ENCODE measurements around the gene KCNJ11. TPM values are rescaled to one million over a fixed set of nuclear protein-coding genes. Genes with fewer than 3 reads are reported as not detected.

Gene KCNJ11
- total and polyA plus RNA-seq, 2 donors: 0.34 to 1.4 TPM

DNA sequence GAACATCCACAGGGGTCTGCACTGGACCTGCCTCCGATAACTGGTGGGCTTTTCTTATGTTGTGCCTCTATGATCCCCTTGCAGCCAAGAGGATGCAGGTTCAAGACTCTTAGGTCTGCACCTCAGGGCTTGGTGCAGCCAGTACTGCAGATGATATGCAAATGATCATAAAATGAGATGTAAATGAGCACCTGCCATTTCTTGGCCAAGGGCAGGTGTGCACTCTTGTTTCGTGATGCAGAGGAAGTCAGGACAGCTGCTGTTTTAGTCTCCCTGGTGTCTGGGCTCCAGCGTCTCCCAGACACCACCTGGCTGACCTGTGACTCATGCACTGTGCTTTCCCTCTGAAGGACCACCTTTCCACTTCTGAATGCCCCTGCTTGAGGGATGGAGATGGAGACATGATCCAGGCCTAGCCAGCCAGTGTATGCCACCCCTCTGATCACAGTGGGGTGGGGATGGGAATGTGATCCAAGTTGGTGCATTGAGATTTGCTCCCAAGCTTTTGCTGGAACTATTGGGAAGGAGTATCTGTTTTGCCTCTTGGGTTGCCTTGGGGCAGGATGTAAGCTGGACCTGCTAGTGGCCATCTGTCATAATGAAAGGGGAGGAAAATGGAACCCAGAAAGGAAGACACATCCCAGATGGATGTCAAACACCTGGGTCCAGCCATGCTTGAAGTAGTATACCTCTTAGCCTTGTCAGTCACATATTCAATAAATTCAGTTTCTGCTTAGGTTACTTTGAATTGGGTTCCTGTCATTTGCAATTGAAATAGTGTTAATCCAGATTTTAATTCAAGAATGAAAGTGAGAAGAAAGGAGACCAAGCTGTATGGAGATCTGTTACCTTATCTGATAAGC is 3.3 kb upstream of the KCNJ11 start:
- Histone ChIP-seq H3K36me3 (ENCODE audit: insufficient read depth) (no peaks in the 10 kb centered on the region), H3K4me3 (ENCODE audit: low read depth, low read length) (no peak overlapping the region), H3K4me1 (ENCODE audit: insufficient read depth) (no peaks in the 10 kb centered on the region), H3K27ac (ENCODE audit: low read depth) (no peak overlapping the region)
- WGBS: 80% methylated on average over 3 of the region's 3 CpGs
- DNase-seq (ENCODE audit: extremely low spot score): no peak

DNA sequence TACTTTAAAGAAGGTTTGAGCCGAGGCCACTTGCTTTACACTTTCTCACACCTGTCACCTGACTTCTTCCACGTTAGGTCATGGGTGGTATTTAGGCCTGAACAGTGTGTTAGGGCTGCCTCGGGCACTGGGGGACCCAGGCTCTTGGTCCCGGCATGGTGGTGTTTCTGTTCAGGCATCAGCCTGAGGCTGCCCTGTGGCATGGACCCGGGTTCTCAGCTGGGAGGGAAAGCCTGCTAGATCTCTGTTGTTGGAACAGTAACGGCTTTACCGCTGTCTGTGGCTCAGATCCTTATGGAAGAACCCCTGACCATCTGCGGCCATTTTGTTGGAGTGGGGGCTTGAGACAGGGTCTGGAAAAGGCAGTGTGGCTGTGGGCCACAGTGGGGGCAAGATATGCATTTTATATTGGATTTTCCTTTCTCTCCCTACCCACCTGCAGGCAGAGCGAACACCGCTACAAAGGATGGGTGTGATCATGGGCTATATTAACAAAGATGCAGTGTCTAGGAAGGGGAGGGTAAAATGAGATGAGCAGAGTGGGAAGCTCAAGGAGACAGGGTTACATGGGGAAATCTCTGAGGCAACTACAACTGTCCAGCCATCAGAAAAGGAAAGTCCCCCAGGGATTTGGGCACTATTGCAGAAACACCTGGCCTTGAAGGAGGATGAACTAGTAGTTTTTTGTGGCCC is 1.6 kb upstream of the KCNJ11 start:
- H3K4me1 ChIP-seq (ENCODE audit: insufficient read depth): no peaks in the 10 kb centered on the region
- no peak overlapping the region for H3K27ac ChIP-seq (ENCODE audit: low read depth)
- DNase-seq (ENCODE audit: extremely low spot score): no peak
- 58% methylated on average over 10 of the region's 10 CpGs for WGBS
- H3K36me3 ChIP-seq (ENCODE audit: insufficient read depth): no peaks in the 10 kb centered on the region
- H3K4me3 ChIP-seq (ENCODE audit: low read depth, low read length): no peak overlapping the region

DNA sequence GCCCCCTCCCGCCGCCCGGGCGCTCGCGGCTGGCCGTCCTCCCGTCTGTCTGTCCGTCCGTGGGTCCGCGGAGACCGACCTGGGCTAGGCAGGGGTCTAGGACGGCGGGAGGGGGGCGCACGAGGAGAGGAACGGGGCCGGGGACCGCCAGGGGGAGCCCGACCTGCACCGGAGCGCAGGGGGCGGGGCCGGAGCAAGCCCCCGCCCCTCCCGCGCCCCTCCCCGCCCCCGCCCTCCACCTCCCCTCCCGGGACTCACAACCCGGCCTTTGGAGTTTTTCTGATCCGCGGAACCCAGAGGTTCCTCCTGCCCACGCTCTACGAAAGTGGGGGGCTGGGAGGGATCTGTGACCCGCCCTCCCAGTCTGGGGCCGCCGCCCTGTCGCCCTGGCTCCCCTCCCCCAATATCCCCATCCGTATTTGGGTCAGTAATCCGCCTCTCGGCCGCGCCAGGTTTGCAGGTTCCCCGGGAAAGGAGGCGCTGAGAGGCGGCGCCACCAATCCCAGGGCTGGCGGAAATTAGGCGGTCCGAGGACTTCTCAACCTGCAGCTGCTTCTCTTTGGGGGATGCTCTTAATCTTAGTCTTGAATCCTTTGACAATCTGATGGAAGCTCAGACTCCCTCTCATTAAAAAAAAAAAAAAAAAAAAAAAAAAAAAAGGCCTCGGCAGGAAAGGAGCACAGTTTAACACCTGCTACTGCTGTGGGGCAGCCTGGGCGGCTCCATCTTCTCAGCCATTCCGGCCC is 925 bp upstream of the KCNJ11 start:
- Histone ChIP-seq H3K27ac (ENCODE audit: low read depth) (no peak overlapping the region), H3K36me3 (ENCODE audit: insufficient read depth) (no peaks in the 10 kb centered on the region), H3K4me1 (ENCODE audit: insufficient read depth) (no peaks in the 10 kb centered on the region), H3K4me3 (ENCODE audit: low read depth, low read length) (peak overlapping the region; percentile 47)
- WGBS: 4% methylated on average over 53 of the region's 55 CpGs
- DNase-seq (ENCODE audit: extremely low spot score): no peak

DNA sequence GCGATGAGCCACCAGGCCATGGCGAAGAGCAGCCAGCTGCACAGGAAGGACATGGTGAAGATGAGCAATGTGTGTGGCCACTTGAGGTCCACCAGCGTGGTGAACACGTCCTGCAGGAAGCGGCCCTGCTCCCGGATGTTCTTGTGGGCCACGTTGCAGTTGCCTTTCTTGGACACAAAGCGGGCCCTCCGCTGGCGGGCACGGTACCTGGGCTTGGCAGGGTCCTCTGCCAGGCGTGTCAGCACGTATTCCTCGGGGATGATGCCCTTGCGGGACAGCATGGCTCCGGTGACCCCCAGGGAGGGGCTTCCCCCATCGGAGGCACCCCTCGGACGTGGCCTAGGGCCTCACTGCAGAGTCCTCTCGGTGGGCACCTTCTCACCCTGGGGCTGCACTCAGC is 648 bp downstream of the KCNJ11 start:
- WGBS: 94% methylated on average over 20 of the region's 20 CpGs

DNA sequence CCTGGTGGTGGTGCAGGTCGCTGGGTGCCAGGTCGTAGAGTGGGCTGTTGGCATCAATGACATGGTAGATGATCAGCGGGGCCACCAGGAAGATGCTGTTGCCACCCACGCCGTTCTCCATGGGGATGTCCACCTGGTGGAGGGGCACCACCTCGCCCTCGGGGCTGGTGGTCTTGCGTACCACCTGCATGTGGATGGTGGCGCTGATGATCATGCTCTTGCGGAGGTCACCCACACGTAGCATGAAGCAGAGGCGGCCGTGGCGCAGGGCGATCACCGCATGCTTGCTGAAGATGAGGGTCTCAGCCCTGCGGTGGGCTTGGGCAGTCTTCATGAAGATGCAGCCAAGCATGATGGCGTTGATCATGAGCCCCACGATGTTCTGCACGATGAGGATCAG is 1.2 kb downstream of the KCNJ11 start:
- no peak for DNase-seq (ENCODE audit: extremely low spot score)
- H3K4me3 ChIP-seq (ENCODE audit: low read depth, low read length): no peak overlapping the region
- no peaks in the 10 kb centered on the region for H3K36me3 ChIP-seq (ENCODE audit: insufficient read depth)
- 99% methylated on average over 20 of the region's 20 CpGs for WGBS
- no peak overlapping the region for H3K27ac ChIP-seq (ENCODE audit: low read depth)
- H3K4me1 ChIP-seq (ENCODE audit: insufficient read depth): no peaks in the 10 kb centered on the region

More for the DNA sequence above, 648 bp downstream of the KCNJ11 start:
- no peak overlapping the region for H3K4me3 ChIP-seq (ENCODE audit: low read depth, low read length)
- H3K36me3 ChIP-seq (ENCODE audit: insufficient read depth): no peaks in the 10 kb centered on the region
- no peak for DNase-seq (ENCODE audit: extremely low spot score)
- H3K4me1 ChIP-seq (ENCODE audit: insufficient read depth): no peaks in the 10 kb centered on the region
- no peak overlapping the region for H3K27ac ChIP-seq (ENCODE audit: low read depth)

DNA sequence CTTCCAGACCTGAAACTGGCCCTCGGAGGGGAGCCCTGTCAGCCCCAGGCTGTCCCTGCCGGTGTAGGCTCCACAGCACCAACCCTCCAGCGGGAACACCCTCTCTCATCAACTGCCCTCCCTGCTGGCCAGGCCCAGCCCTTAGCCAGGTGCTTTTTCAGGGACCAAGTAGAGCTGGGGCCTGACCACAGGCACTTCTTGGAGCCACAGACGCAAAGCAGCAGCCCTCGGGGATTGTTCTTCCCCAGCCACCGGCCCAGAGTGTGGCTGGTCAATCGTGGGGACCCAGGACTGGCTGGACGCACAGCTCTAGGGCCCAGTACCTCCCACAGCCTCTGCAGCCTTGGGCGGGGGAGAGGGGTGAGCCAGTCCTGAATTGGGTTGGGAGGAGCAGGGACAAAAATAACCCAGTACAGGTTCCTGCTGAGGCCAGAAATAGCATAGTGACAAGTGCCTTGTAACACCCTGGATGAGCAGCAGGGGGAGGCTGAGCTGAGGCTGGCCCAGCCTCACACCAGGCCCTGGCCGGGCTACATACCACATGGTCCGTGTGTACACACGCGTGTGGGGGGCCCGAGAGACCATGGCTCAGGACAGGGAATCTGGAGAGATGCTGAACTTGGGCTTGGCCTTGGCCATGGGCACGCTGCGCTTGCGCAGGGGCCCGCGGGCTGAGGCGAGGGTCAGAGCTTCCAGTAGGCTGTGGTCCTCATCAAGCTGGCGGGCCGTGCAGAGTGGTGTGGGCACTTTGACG is 2.0 kb downstream of the KCNJ11 start:
- Histone ChIP-seq H3K36me3 (ENCODE audit: insufficient read depth) (no peaks in the 10 kb centered on the region), H3K4me3 (ENCODE audit: low read depth, low read length) (no peak overlapping the region), H3K27ac (ENCODE audit: low read depth) (no peak overlapping the region), H3K4me1 (ENCODE audit: insufficient read depth) (no peaks in the 10 kb centered on the region)
- DNase-seq (ENCODE audit: extremely low spot score): no peak
- 67% methylated on average over 23 of the region's 23 CpGs for WGBS

DNA sequence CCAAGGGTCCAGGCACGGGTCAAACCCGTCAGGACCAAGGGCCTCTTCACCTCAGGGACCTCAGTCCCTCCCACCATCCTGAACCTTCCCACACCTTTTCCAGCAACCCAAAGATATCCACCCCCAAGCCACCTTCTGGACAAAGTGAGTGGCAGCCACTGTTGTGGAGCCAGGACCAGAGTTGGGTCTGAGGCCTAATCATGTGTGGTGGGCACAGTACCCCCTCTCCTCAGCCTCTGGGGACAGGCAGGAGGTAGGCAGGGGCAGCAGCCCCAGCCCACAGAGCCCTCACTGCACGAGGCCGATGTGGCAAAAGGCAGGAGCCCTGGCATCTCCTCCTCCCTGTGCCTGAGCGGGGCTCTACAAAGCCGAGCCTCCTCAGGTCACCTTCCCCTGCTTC is 2.5 kb downstream of the KCNJ11 start:
- 83% methylated on average over 6 of the region's 6 CpGs for WGBS
- H3K27ac ChIP-seq (ENCODE audit: low read depth): no peak overlapping the region
- no peaks in the 10 kb centered on the region for H3K36me3 ChIP-seq (ENCODE audit: insufficient read depth)
- H3K4me1 ChIP-seq (ENCODE audit: insufficient read depth): no peaks in the 10 kb centered on the region
- no peak overlapping the region for H3K4me3 ChIP-seq (ENCODE audit: low read depth, low read length)
- DNase-seq (ENCODE audit: extremely low spot score): no peak

DNA sequence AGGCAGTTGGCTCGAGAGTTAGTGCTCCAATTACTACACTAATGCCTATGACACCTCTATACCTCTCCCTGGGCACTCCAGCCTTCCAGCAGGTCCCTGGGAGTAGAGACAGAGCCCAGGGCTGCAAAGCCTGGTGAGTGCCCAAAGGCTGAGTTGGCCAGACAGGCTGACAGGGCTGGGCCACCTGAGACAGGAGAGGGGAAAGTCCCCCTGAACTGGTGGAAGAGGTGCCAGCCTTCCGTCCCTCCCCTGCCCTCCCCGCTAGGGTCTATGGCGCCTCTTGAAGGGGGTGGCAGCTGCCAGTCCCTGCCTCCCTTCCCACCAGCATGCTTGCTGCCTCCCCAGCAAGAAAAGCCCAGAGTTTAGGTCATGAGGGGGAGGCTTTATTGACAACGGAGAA is 3.0 kb downstream of the KCNJ11 start:
- no peak overlapping the region for H3K27ac ChIP-seq (ENCODE audit: low read depth)
- no peak for DNase-seq (ENCODE audit: extremely low spot score)
- no peak overlapping the region for H3K4me3 ChIP-seq (ENCODE audit: low read depth, low read length)
- no peaks in the 10 kb centered on the region for H3K4me1 ChIP-seq (ENCODE audit: insufficient read depth)
- H3K36me3 ChIP-seq (ENCODE audit: insufficient read depth): no peaks in the 10 kb centered on the region
- 93% methylated on average over 5 of the region's 5 CpGs for WGBS

DNA sequence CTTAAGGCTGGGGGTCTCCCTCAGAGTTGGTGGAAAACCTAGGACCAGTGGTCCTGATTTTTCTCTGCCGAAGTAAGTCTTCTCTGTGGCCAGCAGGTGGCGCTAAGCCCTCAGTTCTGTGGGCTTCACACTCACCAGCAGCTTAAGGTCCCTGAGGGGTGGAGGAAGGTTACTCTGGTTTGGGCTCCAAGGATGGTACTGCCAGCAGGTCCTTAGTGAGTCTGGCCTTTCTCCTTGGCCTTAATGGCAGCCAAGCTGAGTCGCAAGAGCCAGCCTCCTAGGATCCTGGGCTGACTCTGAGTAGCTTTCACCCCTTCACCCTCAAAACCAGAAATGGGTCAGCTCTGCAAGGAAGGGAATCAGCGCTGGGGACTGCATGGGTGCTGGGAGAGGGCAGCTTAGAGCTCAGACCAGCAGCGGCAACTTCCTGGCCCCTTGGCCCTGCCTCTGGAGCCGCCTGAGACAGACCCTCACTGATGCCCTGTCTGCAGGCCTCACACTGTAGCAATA is 4.4 kb downstream of the KCNJ11 start:
- H3K4me3 ChIP-seq (ENCODE audit: low read depth, low read length): no peak overlapping the region
- H3K36me3 ChIP-seq (ENCODE audit: insufficient read depth): no peaks in the 10 kb centered on the region
- no peaks in the 10 kb centered on the region for H3K4me1 ChIP-seq (ENCODE audit: insufficient read depth)
- H3K27ac ChIP-seq (ENCODE audit: low read depth): no peak overlapping the region
- 47% methylated on average over 6 of the region's 6 CpGs for WGBS
- peak; percentile 64 for DNase-seq (ENCODE audit: extremely low spot score)

DNA sequence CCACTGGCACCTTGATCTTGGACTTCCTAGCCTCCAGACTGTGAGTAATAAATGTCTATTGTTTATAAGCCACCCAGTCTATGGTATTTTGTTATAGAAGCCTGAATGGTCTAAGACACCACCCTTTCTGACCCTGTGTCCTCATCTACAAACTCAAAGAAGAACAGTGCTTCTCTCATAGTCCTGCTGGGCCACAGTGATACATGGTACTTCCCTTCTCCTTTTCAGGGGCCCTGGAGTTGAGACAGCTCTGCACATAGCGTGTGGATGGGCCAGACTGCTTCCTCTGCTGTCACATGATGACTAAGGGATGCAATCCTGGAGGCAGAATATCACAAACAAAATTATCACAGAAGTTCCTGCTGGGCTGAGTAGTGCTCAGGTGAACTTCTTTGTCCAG is 5.0 kb downstream of the KCNJ11 start:
- 93% methylated on average over 1 of the region's 1 CpG for WGBS
- no peak overlapping the region for H3K27ac ChIP-seq (ENCODE audit: low read depth)

DNA sequence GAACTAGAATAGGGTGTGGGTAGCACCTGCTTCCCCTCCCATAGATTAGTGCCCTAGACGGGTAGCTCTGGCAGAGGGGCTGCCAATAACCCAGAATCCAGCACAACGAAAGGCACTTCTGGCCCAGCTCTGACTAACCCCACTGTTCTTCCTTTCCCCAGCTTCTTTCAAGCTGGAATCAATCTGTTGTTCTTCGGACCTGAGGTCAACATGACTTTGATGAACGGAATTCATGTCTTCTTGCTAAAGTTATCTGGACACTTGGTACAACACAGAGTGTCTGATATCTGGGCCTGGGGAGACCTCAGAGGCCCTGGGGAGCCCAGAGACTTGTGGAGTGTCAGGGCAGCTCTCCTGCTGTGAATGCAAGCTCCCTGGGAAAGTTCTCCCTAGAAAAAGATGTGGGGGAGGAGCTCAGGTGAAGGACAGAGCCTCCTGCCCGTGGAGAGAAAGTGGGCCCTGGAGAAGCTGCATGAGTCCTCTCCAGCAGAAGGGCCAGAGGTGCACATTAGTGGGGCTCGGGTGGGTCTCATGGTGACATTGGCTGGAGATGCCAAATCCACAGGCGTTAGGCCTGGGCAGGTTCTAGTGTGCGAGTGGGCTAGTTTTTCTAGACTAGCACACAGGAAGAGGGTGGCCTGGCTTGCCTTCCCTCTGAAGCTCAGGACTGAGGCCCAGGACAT is 6.3 kb downstream of the KCNJ11 start:
- 82% methylated on average over 8 of the region's 8 CpGs for WGBS
- Histone ChIP-seq H3K4me1 (ENCODE audit: insufficient read depth) (no peaks in the 10 kb centered on the region), H3K36me3 (ENCODE audit: insufficient read depth) (no peaks in the 10 kb centered on the region), H3K27ac (ENCODE audit: low read depth) (no peak overlapping the region), H3K4me3 (ENCODE audit: low read depth, low read length) (no peak overlapping the region)
- DNase-seq (ENCODE audit: extremely low spot score): no peak

More for the DNA sequence above, 5.0 kb downstream of the KCNJ11 start:
- no peak for DNase-seq (ENCODE audit: extremely low spot score)
- H3K4me3 ChIP-seq (ENCODE audit: low read depth, low read length): no peak overlapping the region
- H3K36me3 ChIP-seq (ENCODE audit: insufficient read depth): no peaks in the 10 kb centered on the region
- H3K4me1 ChIP-seq (ENCODE audit: insufficient read depth): no peaks in the 10 kb centered on the region

DNA sequence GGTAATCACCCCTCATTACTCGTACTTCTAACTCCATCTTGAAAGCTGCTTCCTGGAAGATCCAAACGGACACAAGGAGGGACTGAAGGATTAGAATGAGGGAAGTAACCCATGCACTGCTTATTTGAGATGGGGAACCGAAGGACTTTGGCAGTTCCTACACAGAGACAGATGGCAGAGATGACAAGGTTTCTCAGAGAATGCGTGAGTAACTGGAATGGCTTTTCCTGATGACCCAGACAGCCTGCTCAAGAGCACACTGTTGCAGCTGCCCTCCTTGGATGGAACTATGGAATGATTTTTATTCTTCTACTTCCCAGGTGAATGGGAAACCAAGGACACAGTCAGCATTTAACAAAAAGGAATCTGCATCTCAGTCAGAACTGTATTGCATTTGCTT is 7.3 kb downstream of the KCNJ11 start:
- Histone ChIP-seq H3K36me3 (ENCODE audit: insufficient read depth) (no peaks in the 10 kb centered on the region), H3K4me3 (ENCODE audit: low read depth, low read length) (no peak overlapping the region), H3K27ac (ENCODE audit: low read depth) (no peak overlapping the region), H3K4me1 (ENCODE audit: insufficient read depth) (no peaks in the 10 kb centered on the region)
- DNase-seq (ENCODE audit: extremely low spot score): no peak
- WGBS: 65% methylated on average over 4 of the region's 4 CpGs
